ENCODE measurements around the gene MYO6.

MYO6 gene

GRCh38 chr6:75827163-75827562 is 78.1 kb downstream of the MYO6 start:
- H3K4me3 ChIP-seq (ENCODE audit: low read length): no peak overlapping the region
- no peak for TF ChIP-seq ZNF274 (IDR thresholded peaks at IDR 0.05; ENCODE audit: low read depth, low read length)

GRCh38 chr6:75830959-75831885 is 82.2 kb downstream of the MYO6 start:
- TF ChIP-seq ZNF274 (IDR thresholded peaks at IDR 0.05; ENCODE audit: low read depth, low read length): no peak
- no peak overlapping the region for H3K4me3 ChIP-seq (ENCODE audit: low read length)

GRCh38 chr6:75834447-75834846 is 85.4 kb downstream of the MYO6 start:
- TF ChIP-seq ZNF274 (IDR thresholded peaks at IDR 0.05; ENCODE audit: low read depth, low read length): no peak

GRCh38 chr6:75842191-75842590 is 93.2 kb downstream of the MYO6 start:
- no peak for TF ChIP-seq ZNF274 (IDR thresholded peaks at IDR 0.05; ENCODE audit: low read depth, low read length)
- no peak overlapping the region for H3K4me3 ChIP-seq (ENCODE audit: low read length)

More at GRCh38 chr6:75834447-75834846, 85.4 kb downstream of the MYO6 start:
- H3K4me3 ChIP-seq (ENCODE audit: low read length): no peak overlapping the region

- no peak overlapping the region for H3K4me3 ChIP-seq (ENCODE audit: low read length)
- no peak for TF ChIP-seq ZNF274 (IDR thresholded peaks at IDR 0.05; ENCODE audit: low read depth, low read length)
These were observed 93.7 kb downstream of the MYO6 start for GRCh38 chr6:75842732-75843131.

- no peak overlapping the region for H3K4me3 ChIP-seq (ENCODE audit: low read length)
- no peak for TF ChIP-seq ZNF274 (IDR thresholded peaks at IDR 0.05; ENCODE audit: low read depth, low read length)
These were observed 94.4 kb downstream of the MYO6 start for GRCh38 chr6:75843396-75843795.

GRCh38 chr6:75848274-75848673 is 99.2 kb downstream of the MYO6 start:
- no peak for TF ChIP-seq ZNF274 (IDR thresholded peaks at IDR 0.05; ENCODE audit: low read depth, low read length)
- no peak overlapping the region for H3K4me3 ChIP-seq (ENCODE audit: low read length)

- TF ChIP-seq ZNF274 (IDR thresholded peaks at IDR 0.05; ENCODE audit: low read depth, low read length): no peak
These were observed 100.4 kb downstream of the MYO6 start for GRCh38 chr6:75849329-75850025.

GRCh38 chr6:75850026-75850833 is 101.2 kb downstream of the MYO6 start:
- no peak for TF ChIP-seq ZNF274 (IDR thresholded peaks at IDR 0.05; ENCODE audit: low read depth, low read length)
- H3K4me3 ChIP-seq (ENCODE audit: low read length): no peak overlapping the region

More at GRCh38 chr6:75849329-75850025, 100.4 kb downstream of the MYO6 start:
- no peak overlapping the region for H3K4me3 ChIP-seq (ENCODE audit: low read length)

- H3K4me3 ChIP-seq (ENCODE audit: low read length): no peak overlapping the region
- TF ChIP-seq ZNF274 (IDR thresholded peaks at IDR 0.05; ENCODE audit: low read depth, low read length): no peak
These were observed 103.7 kb downstream of the MYO6 start for GRCh38 chr6:75852721-75853120.

GRCh38 chr6:75853806-75854205 is 104.8 kb downstream of the MYO6 start:
- H3K4me3 ChIP-seq (ENCODE audit: low read length): no peak overlapping the region
- no peak for TF ChIP-seq ZNF274 (IDR thresholded peaks at IDR 0.05; ENCODE audit: low read depth, low read length)

GRCh38 chr6:75855052-75855451 is 106.0 kb downstream of the MYO6 start:
- TF ChIP-seq ZNF274 (IDR thresholded peaks at IDR 0.05; ENCODE audit: low read depth, low read length): no peak

GRCh38 chr6:75856902-75857301 is 107.9 kb downstream of the MYO6 start:
- no peak overlapping the region for H3K4me3 ChIP-seq (ENCODE audit: low read length)
- TF ChIP-seq ZNF274 (IDR thresholded peaks at IDR 0.05; ENCODE audit: low read depth, low read length): no peak

More at GRCh38 chr6:75855052-75855451, 106.0 kb downstream of the MYO6 start:
- H3K4me3 ChIP-seq (ENCODE audit: low read length): no peak overlapping the region

GRCh38 chr6:75863001-75863400 is 114.0 kb downstream of the MYO6 start:
- TF ChIP-seq ZNF274 (IDR thresholded peaks at IDR 0.05; ENCODE audit: low read depth, low read length): no peak
- no peak overlapping the region for H3K4me3 ChIP-seq (ENCODE audit: low read length)

Measured in GM08714 (cell line).